Mesothelial cell of epicardium (in vitro differentiated cells): ENCODE data around the gene HDAC4. TPM values are rescaled to one million over a fixed set of nuclear protein-coding genes. Genes with fewer than 3 reads are reported as not detected.
A peak's percentile ranks its signal among the peaks of the same experiment; 100 is the strongest.

Experiments
- DNase-seq, 2 experiments: peaks; one replicate each; pipeline ENCODE4 v3.0.0; 2021; ENCODE audit warnings: low spot score in 2 of 2; ENCODE audit not compliant: unreplicated experiment in 2 of 2
- H3K27ac Mint-ChIP-seq: 2 replicates; pipeline ENCODE4 v1.8.0; 2021; ENCODE audit warnings: mixed read lengths
- H3K27me3 Mint-ChIP-seq: 2 replicates; pipeline ENCODE4 v1.8.0; 2021; ENCODE audit warnings: low read depth, mixed read lengths
- H3K36me3 Mint-ChIP-seq: 2 replicates; pipeline ENCODE4 v1.8.0; 2021; ENCODE audit warnings: mixed read lengths
- H3K4me1 Mint-ChIP-seq: 2 replicates; pipeline ENCODE4 v1.8.0; 2021; ENCODE audit warnings: mixed read lengths
- H3K4me3 Mint-ChIP-seq: 2 replicates; pipeline ENCODE4 v1.8.0; 2021; ENCODE audit warnings: mild to moderate bottlenecking, moderate library complexity, mixed read lengths
- H3K9me3 Mint-ChIP-seq: 2 replicates; pipeline ENCODE4 v1.8.0; 2021; ENCODE audit warnings: mixed read lengths
- total RNA-seq: library from RNA; stranded (reverse); gene quantifications from 3 replicates; pipeline ENCODE4 v1.2.1, GENCODE V29; 2021
- TF ChIP-seq, protein P1 (sequence below): fragments of 200-600 bp; sonication (generic); IDR thresholded peaks from one replicate; pipeline ENCODE4 v1.5.0; 2021; ENCODE audit warnings: antibody characterized with exemption; ENCODE audit not compliant: unreplicated experiment

Gene HDAC4
- total RNA-seq, 1 donor from 2014 or later: 59.2 TPM

GRCh38 chr2:239157771-239158170, 243.0 kb downstream of the HDAC4 start:
- H3K27me3 Mint-ChIP-seq: no peaks in the 10 kb centered on the region
- DNase-seq: no peak
- no peak overlapping the region for H3K27ac Mint-ChIP-seq
- H3K4me1 Mint-ChIP-seq: no peaks in the 10 kb centered on the region
- TF ChIP-seq, protein P1, sequence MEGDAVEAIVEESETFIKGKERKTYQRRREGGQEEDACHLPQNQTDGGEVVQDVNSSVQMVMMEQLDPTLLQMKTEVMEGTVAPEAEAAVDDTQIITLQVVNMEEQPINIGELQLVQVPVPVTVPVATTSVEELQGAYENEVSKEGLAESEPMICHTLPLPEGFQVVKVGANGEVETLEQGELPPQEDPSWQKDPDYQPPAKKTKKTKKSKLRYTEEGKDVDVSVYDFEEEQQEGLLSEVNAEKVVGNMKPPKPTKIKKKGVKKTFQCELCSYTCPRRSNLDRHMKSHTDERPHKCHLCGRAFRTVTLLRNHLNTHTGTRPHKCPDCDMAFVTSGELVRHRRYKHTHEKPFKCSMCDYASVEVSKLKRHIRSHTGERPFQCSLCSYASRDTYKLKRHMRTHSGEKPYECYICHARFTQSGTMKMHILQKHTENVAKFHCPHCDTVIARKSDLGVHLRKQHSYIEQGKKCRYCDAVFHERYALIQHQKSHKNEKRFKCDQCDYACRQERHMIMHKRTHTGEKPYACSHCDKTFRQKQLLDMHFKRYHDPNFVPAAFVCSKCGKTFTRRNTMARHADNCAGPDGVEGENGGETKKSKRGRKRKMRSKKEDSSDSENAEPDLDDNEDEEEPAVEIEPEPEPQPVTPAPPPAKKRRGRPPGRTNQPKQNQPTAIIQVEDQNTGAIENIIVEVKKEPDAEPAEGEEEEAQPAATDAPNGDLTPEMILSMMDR: no peak
- H3K4me3 Mint-ChIP-seq: no peak overlapping the region
- H3K9me3 Mint-ChIP-seq: no peaks in the 10 kb centered on the region
- peaks cover 40% of the 10 kb centered on the region for H3K36me3 Mint-ChIP-seq

GRCh38 chr2:239157269-239157668, 243.6 kb downstream of the HDAC4 start:
- no peak for DNase-seq
- Mint-ChIP-seq H3K36me3 (peaks cover 40% of the 10 kb centered on the region), H3K9me3 (no peaks in the 10 kb centered on the region), H3K4me3 (no peak overlapping the region), H3K27me3 (no peaks in the 10 kb centered on the region), H3K27ac (no peak overlapping the region), H3K4me1 (no peaks in the 10 kb centered on the region)
- TF ChIP-seq, protein P1: no peak

GRCh38 chr2:239156516-239157265, 244.1 kb downstream of the HDAC4 start:
- DNase-seq: no peak
- Mint-ChIP-seq H3K36me3 (peaks cover 40% of the 10 kb centered on the region), H3K27me3 (no peaks in the 10 kb centered on the region), H3K4me3 (no peak overlapping the region), H3K9me3 (no peaks in the 10 kb centered on the region), H3K27ac (no peak overlapping the region), H3K4me1 (no peaks in the 10 kb centered on the region)
- TF ChIP-seq, protein P1: no peak

- Mint-ChIP-seq H3K9me3 (no peaks in the 10 kb centered on the region), H3K4me1 (no peaks in the 10 kb centered on the region), H3K27me3 (no peaks in the 10 kb centered on the region), H3K4me3 (no peak overlapping the region), H3K36me3 (peaks cover 35% of the 10 kb centered on the region), H3K27ac (no peak overlapping the region)
- DNase-seq: peak in 1 of 2 experiments; percentile 5
- TF ChIP-seq, protein P1: no peak
Measured at GRCh38 chr2:239155806-239156480, 244.9 kb downstream of the HDAC4 start.

DNA sequence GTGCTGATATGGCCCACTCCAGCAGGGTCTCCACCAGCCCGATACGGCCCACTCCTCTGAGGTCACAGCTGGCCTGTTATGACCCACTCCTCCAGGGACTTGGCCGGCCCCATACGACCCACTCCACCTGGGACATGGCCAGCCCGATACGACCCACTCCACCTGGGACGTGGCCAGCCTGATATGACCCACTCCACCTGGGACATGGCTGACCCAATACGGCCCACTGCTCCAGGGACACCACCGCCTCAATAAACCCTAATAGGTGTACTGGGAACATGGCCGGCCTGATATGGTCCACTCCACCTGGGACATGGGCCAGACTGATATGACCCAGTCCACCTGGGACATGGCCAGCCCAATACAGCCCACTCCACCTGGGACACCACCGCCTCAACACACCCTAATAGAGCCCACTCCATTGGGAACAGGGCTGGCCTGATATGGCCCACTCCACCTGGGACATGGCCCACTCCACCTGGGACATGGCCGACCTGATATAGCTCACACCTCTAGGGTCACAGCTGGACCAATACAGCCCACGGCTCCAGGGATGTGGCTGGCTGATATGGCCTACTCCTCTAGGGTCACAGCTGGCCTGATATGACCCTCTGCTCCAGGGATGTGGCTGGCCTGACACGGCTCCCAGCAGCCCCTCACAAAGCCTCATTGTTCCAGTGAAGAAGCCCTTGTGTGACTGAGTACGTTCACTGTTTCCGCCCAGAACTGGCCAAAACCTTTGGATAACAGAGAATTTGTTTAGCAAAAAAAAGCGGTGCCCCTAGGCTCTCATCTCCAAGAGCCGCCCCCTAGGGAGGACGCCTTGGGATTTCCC, 245.6 kb downstream of the HDAC4 start:
- Mint-ChIP-seq H3K9me3 (no peaks in the 10 kb centered on the region), H3K36me3 (peaks cover 29% of the 10 kb centered on the region), H3K27ac (no peak overlapping the region), H3K4me1 (no peaks in the 10 kb centered on the region), H3K27me3 (no peaks in the 10 kb centered on the region), H3K4me3 (no peak overlapping the region)
- TF ChIP-seq, protein P1: no peak
- DNase-seq: no peak
